ENCODE measurements around the gene ACTN4.

The ACTN4 gene

DNA sequence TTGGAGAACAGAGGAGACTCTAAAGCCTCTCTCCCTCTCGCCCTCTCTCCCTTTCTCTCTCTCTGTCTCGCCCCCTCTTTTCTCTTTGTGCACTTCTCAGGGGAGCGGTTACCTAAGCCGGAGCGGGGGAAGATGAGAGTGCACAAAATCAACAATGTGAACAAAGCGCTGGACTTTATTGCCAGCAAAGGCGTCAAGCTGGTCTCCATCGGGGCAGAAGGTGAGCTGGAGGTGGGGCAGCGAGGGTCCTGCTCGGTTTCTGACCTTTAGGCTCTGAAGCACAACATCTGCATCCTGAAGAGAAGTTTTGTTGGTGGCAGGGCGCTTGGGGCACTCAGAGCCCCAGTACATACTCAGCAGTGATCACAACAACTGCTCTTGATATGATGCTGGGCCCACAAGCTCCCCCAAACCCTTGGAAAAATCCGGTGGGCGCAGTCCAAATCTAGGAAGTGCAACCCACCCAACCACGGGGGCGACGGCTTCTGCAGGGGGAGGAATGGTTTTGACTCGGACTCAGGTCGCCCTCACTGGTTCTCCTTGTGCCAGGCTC, 53.5 kb downstream of the ACTN4 start:
- no peak for TF ChIP-seq POLR2A (IDR thresholded peaks at IDR 0.05; ENCODE audit: low read depth, low read length)
- no peak for TF ChIP-seq TAF1 (IDR thresholded peaks at IDR 0.05; ENCODE audit: borderline replicate concordance, low read depth, low read length)
- no peak for TF ChIP-seq POLR2AphosphoS5 (IDR thresholded peaks at IDR 0.05; ENCODE audit: low read depth, low read length)
- no peak for FAIRE-seq
- no peak for DNase-seq (ENCODE audit: insufficient read length)

DNA sequence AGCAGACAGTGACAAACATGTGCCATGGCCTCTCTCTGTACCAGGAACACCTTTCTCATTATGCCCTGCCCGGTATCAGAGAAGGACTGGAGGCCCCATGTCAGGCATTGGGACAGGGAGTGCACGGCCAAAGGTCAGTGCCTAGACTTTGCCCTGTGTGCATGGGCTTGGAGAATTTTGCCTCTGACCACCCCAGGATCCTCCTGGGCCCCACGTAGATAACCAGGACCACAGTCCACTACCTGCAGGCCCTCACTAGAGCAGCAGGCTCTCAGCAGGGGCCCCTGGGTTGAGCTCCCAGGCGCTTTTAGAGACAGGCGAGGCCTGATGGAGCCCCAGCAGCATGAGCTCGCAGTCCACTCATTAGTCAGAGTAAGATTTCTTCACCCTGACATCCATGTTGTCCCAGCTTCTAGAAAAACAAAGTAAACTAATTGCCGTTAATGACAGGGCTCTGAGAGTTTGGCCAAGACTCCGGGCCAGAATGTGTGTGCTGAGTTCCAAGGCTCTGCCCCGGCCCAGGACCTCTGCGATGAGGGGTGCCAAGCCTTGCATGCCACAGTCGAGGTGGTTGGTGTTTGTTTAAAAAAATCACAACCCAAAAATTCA, 54.1 kb downstream of the ACTN4 start:
- no peak for DNase-seq (ENCODE audit: insufficient read length)

DNA sequence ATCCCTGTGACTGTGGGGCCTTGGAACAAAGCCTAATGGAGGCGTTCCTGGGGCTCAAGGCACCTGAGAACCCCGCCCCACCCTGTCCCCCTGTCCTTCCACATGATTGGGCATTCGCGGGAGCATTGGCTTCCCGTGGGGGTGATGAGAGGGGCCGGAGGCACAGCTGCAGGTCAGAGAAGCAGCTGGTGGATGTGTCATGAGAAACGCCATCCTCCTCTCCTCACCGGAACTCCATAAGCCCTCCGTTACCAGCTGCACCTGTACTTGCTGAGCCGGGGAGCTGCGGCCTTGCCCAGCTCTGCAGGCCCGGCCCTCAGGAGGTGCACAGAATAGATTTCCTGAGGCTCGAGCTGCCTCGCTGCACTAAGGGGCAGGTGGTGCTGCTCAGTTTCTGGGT, 54.8 kb downstream of the ACTN4 start:
- TF ChIP-seq POLR2A (IDR thresholded peaks at IDR 0.05; ENCODE audit: low read depth, low read length): no peak
- no peak for TF ChIP-seq POLR2AphosphoS5 (IDR thresholded peaks at IDR 0.05; ENCODE audit: low read depth, low read length)
- TF ChIP-seq TAF1 (IDR thresholded peaks at IDR 0.05; ENCODE audit: borderline replicate concordance, low read depth, low read length): no peak
- DNase-seq (ENCODE audit: insufficient read length): no peak
- no peak for FAIRE-seq

More for the DNA sequence above, 54.1 kb downstream of the ACTN4 start:
- FAIRE-seq: no peak
- TF ChIP-seq POLR2AphosphoS5 (IDR thresholded peaks at IDR 0.05; ENCODE audit: low read depth, low read length): no peak
- no peak for TF ChIP-seq TAF1 (IDR thresholded peaks at IDR 0.05; ENCODE audit: borderline replicate concordance, low read depth, low read length)
- no peak for TF ChIP-seq POLR2A (IDR thresholded peaks at IDR 0.05; ENCODE audit: low read depth, low read length)

DNA sequence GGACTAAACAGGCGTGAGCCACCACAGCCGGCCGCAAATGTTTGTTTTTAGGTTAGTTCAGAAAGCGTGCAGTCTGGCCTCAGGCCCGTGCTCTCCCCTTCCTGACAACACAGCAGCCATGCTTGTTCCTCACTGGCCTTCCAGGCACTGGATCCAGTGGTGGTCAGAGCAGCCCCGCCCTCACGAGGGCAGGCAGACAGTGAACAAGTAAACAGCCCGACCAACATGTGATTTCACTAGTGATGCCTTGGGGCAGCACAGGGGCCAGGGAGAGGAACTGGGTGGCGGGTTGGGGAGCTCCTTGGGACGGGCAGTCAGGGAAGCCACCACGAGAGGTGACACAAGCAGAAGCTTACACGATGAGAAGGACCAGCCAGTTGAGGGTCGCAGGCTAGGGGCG, 56.1 kb downstream of the ACTN4 start:
- TF ChIP-seq TAF1 (IDR thresholded peaks at IDR 0.05; ENCODE audit: borderline replicate concordance, low read depth, low read length) (no peak), POLR2AphosphoS5 (IDR thresholded peaks at IDR 0.05; ENCODE audit: low read depth, low read length) (no peak), POLR2A (IDR thresholded peaks at IDR 0.05; ENCODE audit: low read depth, low read length) (no peak)
- FAIRE-seq (no peak), DNase-seq (ENCODE audit: insufficient read length) (no peak)

DNA sequence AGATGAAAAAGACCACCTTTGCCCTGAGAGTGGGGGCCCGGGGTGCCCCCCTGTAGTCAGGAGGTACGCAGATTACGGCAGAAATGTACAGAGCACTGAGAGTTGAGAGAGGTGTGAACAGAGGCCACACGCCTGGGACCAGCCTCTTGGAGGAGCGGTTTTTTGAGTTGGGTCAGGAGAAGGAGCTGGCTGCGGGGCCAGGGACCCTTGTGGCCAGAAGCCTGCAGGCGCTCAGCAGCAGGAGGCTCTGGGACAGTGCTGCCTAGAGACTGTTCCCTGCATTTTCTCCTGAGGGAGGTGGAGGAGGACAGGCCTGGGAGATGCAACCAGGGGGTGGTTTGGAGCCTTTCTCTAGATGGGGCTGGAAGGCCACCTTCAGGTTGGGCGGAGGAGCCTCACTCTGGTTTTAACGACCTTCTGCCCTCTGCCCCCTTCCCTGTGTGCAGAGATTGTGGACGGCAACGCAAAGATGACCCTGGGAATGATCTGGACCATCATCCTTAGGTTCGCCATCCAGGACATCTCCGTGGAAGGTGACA, 57.1 kb downstream of the ACTN4 start:
- no peak for DNase-seq (ENCODE audit: insufficient read length)
- no peak for TF ChIP-seq POLR2AphosphoS5 (IDR thresholded peaks at IDR 0.05; ENCODE audit: low read depth, low read length)
- TF ChIP-seq POLR2A (IDR thresholded peaks at IDR 0.05; ENCODE audit: low read depth, low read length): no peak
- no peak for TF ChIP-seq TAF1 (IDR thresholded peaks at IDR 0.05; ENCODE audit: borderline replicate concordance, low read depth, low read length)
- FAIRE-seq: no peak

DNA sequence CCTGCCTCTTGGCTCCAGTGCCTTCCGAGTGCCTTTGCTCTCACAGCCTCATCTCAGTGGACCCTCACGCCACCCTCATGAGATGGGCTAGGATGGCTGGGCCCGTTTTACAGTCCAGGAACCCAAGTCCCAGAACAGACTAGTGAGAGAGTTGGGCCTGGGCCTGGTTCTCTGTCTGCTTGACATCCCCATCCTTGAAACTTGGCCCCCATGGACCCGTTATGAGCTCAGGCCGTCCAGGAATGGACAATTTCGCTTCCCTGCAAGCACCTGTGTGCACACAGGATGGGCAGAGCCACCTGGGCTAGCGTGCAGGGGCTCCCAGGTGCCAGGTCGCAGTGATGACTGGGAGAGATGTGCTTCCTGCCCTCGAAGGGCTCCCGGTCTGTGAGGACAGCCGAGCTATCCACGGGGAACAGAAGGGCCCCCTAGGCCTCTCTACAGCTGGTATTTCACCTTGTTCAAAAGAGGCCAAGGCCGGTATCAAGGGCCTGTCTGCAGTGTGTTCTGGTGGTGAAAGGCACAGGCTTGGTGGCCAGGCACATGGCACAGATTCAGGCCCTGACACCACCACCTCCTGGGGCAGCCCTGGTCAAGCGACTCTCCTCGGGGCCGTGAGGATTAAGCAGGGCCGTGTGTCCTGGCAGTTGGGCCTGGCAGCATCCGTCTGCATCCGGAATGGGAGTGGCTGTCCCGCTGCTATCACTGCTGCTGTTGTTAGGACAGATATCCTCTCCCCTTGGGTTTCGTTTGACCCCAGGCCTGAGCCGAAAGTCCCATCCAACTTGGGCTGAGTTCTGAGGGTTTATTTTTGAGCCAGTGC, 58.0 kb downstream of the ACTN4 start:
- DNase-seq (ENCODE audit: insufficient read length) (no peak), FAIRE-seq (no peak)
- TF ChIP-seq TAF1 (IDR thresholded peaks at IDR 0.05; ENCODE audit: borderline replicate concordance, low read depth, low read length) (no peak), POLR2A (IDR thresholded peaks at IDR 0.05; ENCODE audit: low read depth, low read length) (no peak), POLR2AphosphoS5 (IDR thresholded peaks at IDR 0.05; ENCODE audit: low read depth, low read length) (no peak)

DNA sequence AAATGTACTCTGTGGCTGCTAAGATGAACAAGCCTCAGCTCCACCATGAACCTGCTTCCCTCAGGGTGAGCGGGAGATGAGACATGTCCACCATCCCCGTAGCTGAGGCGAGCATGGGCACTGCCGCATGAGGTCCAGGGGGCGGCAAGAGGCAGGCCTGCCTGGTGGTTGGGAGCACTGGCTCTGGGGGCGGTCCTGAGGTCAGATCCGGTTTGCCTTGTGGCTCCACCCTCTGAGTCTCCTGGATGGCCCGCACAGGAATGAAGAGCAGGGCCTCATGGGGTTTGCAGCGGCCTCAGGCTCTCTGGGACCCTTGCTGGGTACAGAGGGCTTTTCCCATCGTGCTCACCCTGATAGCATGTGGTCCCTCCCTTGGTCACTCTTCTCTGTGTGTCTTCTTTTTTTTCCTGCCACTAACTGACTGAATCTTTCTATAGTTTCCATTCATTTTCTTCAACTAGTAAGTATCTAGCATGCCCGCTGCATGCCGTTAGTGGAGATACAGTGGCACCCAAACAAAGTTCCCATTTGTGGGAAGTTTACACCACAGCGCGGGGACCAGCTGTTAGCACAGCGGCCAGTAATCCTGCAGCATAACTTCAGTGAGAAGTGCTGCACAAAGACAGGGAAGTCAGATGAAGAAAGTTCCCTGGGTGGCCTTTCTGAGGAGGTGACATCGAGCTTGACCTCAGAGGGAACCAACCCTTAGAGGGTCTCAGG, 59.5 kb downstream of the ACTN4 start:
- no peak for DNase-seq (ENCODE audit: insufficient read length)
- no peak for TF ChIP-seq POLR2AphosphoS5 (IDR thresholded peaks at IDR 0.05; ENCODE audit: low read depth, low read length)
- TF ChIP-seq TAF1 (IDR thresholded peaks at IDR 0.05; ENCODE audit: borderline replicate concordance, low read depth, low read length): no peak
- no peak for TF ChIP-seq POLR2A (IDR thresholded peaks at IDR 0.05; ENCODE audit: low read depth, low read length)
- FAIRE-seq: no peak

DNA sequence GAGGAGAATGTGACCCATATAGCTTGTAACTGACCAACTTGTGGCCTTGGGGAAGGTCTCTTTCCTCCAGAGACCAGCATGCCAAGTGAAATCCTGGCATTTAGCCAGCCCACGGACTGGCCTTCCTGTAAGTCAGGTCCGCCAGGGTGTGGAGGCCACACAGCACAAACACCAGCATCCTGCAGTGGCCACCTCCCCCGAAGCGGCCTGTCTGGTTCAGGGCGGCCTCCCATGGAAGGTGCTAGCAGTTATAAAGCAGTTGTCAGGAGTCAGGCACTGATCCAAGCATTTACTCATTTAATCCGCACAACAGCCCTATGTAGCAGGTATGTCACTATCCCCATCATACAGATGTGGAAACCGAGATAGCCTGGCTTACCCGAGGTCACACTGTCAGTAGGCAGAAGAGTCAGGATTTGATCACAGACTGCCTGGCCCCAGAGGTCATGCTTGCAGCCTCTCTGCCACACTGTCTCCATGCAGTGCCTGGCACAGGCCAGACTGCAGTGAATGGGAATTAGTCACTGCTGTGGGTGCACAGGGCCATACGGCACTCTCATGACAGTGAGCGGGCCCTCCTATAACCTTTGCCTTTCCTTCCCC, 60.2 kb downstream of the ACTN4 start:
- DNase-seq (ENCODE audit: insufficient read length) (no peak), FAIRE-seq (no peak)
- TF ChIP-seq POLR2A (IDR thresholded peaks at IDR 0.05; ENCODE audit: low read depth, low read length): no peak
- no peak for TF ChIP-seq TAF1 (IDR thresholded peaks at IDR 0.05; ENCODE audit: borderline replicate concordance, low read depth, low read length)
- no peak for TF ChIP-seq POLR2AphosphoS5 (IDR thresholded peaks at IDR 0.05; ENCODE audit: low read depth, low read length)

DNA sequence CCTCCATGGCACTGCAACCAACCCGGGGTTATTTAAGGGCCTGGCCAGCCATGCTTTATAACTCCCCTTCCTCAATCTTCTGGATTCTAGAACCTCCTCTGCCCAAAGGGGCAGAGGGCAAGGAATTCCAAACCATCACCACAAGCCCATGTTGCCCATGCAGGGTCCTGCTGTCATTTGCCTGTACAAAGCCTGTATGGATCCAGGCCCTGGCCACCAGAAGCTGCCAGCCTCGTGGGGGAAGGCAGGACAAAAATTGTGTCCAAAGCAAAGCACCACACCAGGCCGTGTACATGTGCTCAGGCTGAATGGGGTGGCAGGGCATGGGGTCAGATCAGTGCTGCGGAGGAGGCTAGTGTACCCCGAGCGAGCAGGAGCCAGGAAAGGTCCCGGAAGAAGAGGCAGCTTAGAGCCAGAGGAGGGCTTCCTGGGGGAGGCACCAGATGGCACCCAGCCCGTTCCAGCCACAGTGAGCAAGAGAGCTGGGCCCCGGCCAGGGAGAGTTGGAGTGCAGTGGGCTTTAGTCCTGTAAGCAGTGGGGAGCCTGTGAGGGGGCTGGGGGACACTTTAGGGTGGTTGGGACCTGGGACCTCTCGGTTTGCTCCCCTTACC, 61.1 kb downstream of the ACTN4 start:
- DNase-seq (ENCODE audit: insufficient read length) (no peak), FAIRE-seq (no peak)
- no peak for TF ChIP-seq POLR2A (IDR thresholded peaks at IDR 0.05; ENCODE audit: low read depth, low read length)
- no peak for TF ChIP-seq POLR2AphosphoS5 (IDR thresholded peaks at IDR 0.05; ENCODE audit: low read depth, low read length)
- no peak for TF ChIP-seq TAF1 (IDR thresholded peaks at IDR 0.05; ENCODE audit: borderline replicate concordance, low read depth, low read length)

DNA sequence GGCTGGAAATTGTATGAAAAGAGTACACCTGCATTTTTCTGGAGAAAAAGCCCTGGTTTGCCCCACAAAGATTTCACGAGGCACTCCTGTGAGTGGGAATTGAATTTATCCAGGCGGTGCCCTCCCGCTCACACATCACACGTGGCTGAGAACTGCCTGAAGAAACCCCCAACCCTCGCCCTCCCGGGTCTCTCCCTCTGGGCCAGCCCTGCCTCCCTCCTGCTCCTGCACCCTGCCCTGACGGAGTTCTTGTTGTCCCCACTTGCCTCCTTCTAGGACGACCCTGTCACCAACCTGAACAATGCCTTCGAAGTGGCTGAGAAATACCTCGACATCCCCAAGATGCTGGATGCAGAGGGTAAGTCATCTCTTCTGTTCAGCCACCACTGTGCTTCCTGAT, 61.7 kb downstream of the ACTN4 start:
- DNase-seq (ENCODE audit: insufficient read length): no peak
- FAIRE-seq: no peak
- TF ChIP-seq TAF1 (IDR thresholded peaks at IDR 0.05; ENCODE audit: borderline replicate concordance, low read depth, low read length): no peak
- TF ChIP-seq POLR2AphosphoS5 (IDR thresholded peaks at IDR 0.05; ENCODE audit: low read depth, low read length): no peak
- no peak for TF ChIP-seq POLR2A (IDR thresholded peaks at IDR 0.05; ENCODE audit: low read depth, low read length)

Data from GM12892 (cell line).